ENCODE data around the gene MB. TPM values are rescaled to one million over a fixed set of nuclear protein-coding genes. Genes with fewer than 3 reads are reported as not detected.
A peak's percentile ranks its signal among the peaks of the same experiment; 100 is the strongest.

MB gene
- total RNA-seq, 1 donor: not detected

DNA sequence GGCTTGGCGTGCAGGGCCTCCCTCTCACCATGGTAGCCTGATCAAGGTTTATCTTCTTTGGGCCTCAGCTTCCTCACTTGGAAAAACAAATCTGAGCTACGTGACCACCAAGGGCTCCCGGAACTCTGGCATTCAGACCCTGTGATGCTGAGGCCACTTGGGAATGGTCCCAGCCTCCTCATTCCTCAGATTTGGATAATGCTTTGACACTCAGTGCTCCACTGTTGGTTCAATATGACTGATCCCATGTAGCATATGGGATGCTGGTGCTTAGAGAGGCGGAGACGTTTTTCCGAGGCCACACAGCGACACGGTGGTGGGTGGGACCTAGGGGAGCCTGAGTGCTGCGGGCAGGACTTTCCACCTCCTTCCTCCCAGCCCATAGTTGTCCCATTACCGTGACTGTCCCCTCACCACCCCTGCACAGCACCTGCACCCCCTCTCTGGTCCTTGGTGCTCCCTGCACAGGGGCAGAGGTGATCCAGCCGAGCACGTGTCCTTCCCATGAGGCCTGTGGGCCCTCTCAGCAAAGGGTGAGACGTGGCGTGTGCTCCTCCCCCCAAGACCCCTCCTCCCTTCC lies 23.1 kb downstream of the MB start:
- no peak for TF ChIP-seq CTCF (IDR thresholded peaks at IDR 0.05; ENCODE audit: insufficient read depth, low read length)
- peak; percentile 15 for DNase-seq (ENCODE audit: low read depth)
- H3K4me3 ChIP-seq (ENCODE audit: low read depth, low read length): no peak overlapping the region

GRCh38 chr22:35593071-35593890 lies 23.8 kb downstream of the MB start:
- no peak for DNase-seq (ENCODE audit: low read depth)
- TF ChIP-seq CTCF (IDR thresholded peaks at IDR 0.05; ENCODE audit: insufficient read depth, low read length): no peak
- H3K4me3 ChIP-seq (ENCODE audit: low read depth, low read length): no peak overlapping the region

DNA sequence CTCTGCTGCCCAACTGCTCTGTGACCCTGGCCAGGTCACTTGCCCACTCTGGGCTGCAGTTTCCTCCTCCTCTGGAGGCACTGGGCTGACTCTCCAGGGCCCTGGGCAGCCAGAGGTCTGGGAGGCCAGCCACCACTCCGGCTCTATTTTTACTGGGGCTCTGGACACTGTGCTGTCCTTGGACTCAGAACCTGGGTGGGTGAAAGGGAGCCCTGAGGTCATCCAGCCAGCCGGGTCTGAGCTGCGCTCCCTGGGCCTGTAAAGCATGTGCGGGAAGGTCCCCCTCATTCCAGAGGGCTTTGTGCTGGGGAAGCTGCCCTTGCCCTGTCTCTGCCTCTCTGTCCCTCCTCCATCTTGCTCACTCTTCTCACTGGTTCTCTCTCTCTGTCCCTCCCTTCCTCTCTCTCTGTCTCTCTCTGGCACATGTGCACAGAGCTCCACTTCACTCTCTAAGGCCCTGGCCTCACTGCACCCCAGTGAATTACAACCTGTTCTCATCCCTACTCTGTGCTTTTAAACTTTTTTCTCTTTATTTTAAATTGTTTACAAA lies 24.6 kb downstream of the MB start:
- H3K4me3 ChIP-seq (ENCODE audit: low read depth, low read length): no peak overlapping the region
- DNase-seq (ENCODE audit: low read depth): no peak
- TF ChIP-seq CTCF (IDR thresholded peaks at IDR 0.05; ENCODE audit: insufficient read depth, low read length): no peak

DNA sequence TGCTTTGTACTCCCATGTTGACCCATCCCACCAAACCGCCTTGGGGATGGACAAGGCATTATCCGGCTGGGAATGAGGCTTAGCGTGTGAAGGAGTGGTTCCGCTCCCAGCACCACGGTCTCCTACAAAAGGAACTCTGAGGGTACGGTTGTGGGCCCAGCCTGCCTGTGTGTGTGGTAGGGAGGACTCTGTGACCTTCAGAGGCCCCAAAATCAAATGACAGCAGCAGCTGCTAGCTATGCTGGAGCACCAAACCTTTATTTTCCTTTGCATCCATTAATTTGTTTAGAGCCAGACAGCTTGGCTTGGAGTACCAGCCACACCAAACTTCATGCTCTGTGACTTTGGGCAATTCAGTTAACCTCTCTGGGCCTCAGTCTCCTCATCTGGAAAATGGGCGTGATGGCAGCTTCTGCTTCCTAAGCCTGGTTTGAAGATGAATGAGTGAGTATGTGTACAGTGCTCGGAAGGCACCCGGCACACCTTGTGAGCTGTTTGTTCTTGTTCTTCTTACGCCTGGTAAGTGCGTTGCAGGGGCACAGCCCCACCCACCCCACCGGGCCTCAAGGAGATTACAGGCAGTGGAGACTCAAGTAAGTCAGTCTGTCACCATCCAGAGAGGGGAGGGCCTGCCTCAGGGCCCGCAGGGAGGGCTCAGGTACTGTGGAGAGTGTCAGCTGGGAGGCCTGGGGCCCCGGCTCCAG lies 25.3 kb downstream of the MB start:
- no peak overlapping the region for H3K4me3 ChIP-seq (ENCODE audit: low read depth, low read length)
- TF ChIP-seq CTCF (IDR thresholded peaks at IDR 0.05; ENCODE audit: insufficient read depth, low read length): no peak
- DNase-seq (ENCODE audit: low read depth): no peak

DNA sequence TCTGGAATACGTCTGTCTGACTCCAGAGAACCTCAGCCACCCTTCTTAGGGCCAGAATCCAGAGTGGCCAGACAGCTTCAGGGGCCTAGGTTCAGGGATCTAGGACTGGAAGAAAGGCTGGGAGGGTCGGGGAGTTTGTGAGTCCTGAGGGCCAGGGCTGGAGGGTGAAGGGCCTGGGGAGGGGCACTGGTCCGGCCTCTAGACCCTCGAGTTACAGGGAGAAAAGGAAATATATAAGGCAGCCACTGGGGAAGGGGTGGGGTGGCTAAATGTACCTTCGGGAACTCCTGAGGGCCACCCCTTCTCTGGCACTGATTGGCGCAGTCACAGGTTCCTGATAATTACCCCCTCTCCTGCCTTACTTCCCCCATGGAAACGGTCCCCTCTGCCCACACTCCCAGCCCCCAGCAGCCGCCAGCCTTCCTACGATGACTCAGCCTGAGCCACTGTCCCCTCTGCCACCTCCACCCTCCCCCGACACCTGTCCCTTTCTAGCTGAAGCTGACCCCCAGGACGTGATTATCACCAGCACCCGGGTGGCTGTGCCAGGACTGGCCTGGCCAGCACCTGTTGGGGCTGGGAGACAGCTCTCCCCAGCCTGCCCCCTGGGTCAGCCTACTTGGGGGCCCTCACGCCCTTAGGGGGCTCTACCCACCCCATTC lies 26.4 kb downstream of the MB start:
- H3K4me3 ChIP-seq (ENCODE audit: low read depth, low read length): no peak overlapping the region
- DNase-seq (ENCODE audit: low read depth): no peak
- no peak for TF ChIP-seq CTCF (IDR thresholded peaks at IDR 0.05; ENCODE audit: insufficient read depth, low read length)

DNA sequence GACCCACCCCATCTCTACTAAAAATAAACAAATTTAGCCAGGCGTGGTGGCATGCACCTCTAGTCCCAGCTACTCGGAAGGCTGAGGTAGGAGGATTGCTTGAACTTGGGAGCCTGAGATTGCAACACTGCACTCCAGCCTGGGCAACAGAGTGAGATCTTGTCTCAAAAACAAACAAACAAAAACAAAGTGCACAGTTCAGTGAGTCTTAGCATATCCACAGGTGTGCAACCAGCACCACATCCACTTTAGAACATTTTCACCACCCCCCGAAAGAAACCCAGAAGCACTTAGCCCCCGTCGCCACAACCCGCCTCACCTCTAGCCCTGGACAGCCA lies 27.4 kb downstream of the MB start:
- no peak overlapping the region for H3K4me3 ChIP-seq (ENCODE audit: low read depth, low read length)
- DNase-seq (ENCODE audit: low read depth): no peak
- TF ChIP-seq CTCF (IDR thresholded peaks at IDR 0.05; ENCODE audit: insufficient read depth, low read length): no peak
